22Rv1 (cell line): ENCODE measurements around the gene AP2M1.

Source experiments
- ZFX ChIP-seq: fragments of 450-650 bp; IDR thresholded peaks from 2 replicates; pipeline ENCODE4 v1.6.1; 2017; ENCODE audit warnings: antibody characterized with exemption, borderline replicate concordance
- TF ChIP-seq, protein P1 (sequence below): fragments of 450-650 bp; IDR thresholded peaks from 2 replicates; pipeline ENCODE4 v1.5.1; 2017; ENCODE audit warnings: mild to moderate bottlenecking

DNA sequence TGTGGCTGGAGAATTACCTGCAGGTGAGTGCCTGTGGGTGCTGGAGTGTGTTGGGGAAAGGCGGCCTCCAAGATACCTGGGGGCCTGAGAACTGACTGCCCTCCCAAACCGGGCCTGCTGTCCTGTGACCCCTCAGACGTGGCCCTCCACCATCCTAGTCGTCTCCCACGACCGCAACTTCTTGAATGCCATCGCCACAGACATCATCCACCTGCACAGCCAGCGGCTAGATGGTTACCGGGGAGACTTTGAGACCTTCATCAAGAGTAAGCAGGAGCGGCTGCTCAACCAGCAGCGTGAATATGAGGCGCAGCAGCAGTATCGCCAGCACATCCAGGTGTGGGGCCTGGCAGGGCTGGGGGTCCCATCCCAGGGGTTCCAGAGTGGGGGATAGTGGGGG is 14.8 kb downstream of the AP2M1 start:
- TF ChIP-seq, protein P1, sequence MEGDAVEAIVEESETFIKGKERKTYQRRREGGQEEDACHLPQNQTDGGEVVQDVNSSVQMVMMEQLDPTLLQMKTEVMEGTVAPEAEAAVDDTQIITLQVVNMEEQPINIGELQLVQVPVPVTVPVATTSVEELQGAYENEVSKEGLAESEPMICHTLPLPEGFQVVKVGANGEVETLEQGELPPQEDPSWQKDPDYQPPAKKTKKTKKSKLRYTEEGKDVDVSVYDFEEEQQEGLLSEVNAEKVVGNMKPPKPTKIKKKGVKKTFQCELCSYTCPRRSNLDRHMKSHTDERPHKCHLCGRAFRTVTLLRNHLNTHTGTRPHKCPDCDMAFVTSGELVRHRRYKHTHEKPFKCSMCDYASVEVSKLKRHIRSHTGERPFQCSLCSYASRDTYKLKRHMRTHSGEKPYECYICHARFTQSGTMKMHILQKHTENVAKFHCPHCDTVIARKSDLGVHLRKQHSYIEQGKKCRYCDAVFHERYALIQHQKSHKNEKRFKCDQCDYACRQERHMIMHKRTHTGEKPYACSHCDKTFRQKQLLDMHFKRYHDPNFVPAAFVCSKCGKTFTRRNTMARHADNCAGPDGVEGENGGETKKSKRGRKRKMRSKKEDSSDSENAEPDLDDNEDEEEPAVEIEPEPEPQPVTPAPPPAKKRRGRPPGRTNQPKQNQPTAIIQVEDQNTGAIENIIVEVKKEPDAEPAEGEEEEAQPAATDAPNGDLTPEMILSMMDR, result no peak
- no peak for TF ChIP-seq ZFX
